ENCODE results near the gene EXOC6B.

Gene EXOC6B

GRCh38 chr2:72176281-72176680 lies 649.6 kb downstream of the EXOC6B start:
- no peak for TF ChIP-seq ZNF274 (IDR thresholded peaks at IDR 0.05; ENCODE audit: low read depth, low read length)

GRCh38 chr2:72175636-72176035 lies 650.2 kb downstream of the EXOC6B start:
- H3K4me3 ChIP-seq (ENCODE audit: low read length) = no peak overlapping the region
- TF ChIP-seq ZNF274 (IDR thresholded peaks at IDR 0.05; ENCODE audit: low read depth, low read length) = no peak

More at GRCh38 chr2:72176281-72176680, 649.6 kb downstream of the EXOC6B start:
- no peak overlapping the region for H3K4me3 ChIP-seq (ENCODE audit: low read length)

- TF ChIP-seq ZNF274 (IDR thresholded peaks at IDR 0.05; ENCODE audit: low read depth, low read length) = no peak
Measured at GRCh38 chr2:72173640-72174321, 652.1 kb downstream of the EXOC6B start.

GRCh38 chr2:72172478-72172877 lies 653.4 kb downstream of the EXOC6B start:
- TF ChIP-seq ZNF274 (IDR thresholded peaks at IDR 0.05; ENCODE audit: low read depth, low read length) = no peak
- no peak overlapping the region for H3K4me3 ChIP-seq (ENCODE audit: low read length)

More at GRCh38 chr2:72173640-72174321, 652.1 kb downstream of the EXOC6B start:
- no peak overlapping the region for H3K4me3 ChIP-seq (ENCODE audit: low read length)

GRCh38 chr2:72166279-72166678 lies 659.6 kb downstream of the EXOC6B start:
- no peak overlapping the region for H3K4me3 ChIP-seq (ENCODE audit: low read length)
- no peak for TF ChIP-seq ZNF274 (IDR thresholded peaks at IDR 0.05; ENCODE audit: low read depth, low read length)

- no peak for TF ChIP-seq ZNF274 (IDR thresholded peaks at IDR 0.05; ENCODE audit: low read depth, low read length)
- H3K4me3 ChIP-seq (ENCODE audit: low read length) = no peak overlapping the region
Measured at GRCh38 chr2:72165792-72166191, 660.0 kb downstream of the EXOC6B start.

- TF ChIP-seq ZNF274 (IDR thresholded peaks at IDR 0.05; ENCODE audit: low read depth, low read length) = no peak
Measured at GRCh38 chr2:72162574-72162973, 663.3 kb downstream of the EXOC6B start.

GRCh38 chr2:72159211-72159993 lies 666.4 kb downstream of the EXOC6B start:
- TF ChIP-seq ZNF274 (IDR thresholded peaks at IDR 0.05; ENCODE audit: low read depth, low read length) = no peak
- H3K4me3 ChIP-seq (ENCODE audit: low read length) = no peak overlapping the region

More at GRCh38 chr2:72162574-72162973, 663.3 kb downstream of the EXOC6B start:
- H3K4me3 ChIP-seq (ENCODE audit: low read length) = no peak overlapping the region

- no peak for TF ChIP-seq ZNF274 (IDR thresholded peaks at IDR 0.05; ENCODE audit: low read depth, low read length)
- H3K4me3 ChIP-seq (ENCODE audit: low read length) = no peak overlapping the region
Measured at GRCh38 chr2:72157871-72158771, 667.7 kb downstream of the EXOC6B start.

- no peak for TF ChIP-seq ZNF274 (IDR thresholded peaks at IDR 0.05; ENCODE audit: low read depth, low read length)
- no peak overlapping the region for H3K4me3 ChIP-seq (ENCODE audit: low read length)
Measured at GRCh38 chr2:72156872-72157271, 669.0 kb downstream of the EXOC6B start.

- H3K4me3 ChIP-seq (ENCODE audit: low read length) = no peak overlapping the region
- TF ChIP-seq ZNF274 (IDR thresholded peaks at IDR 0.05; ENCODE audit: low read depth, low read length) = no peak
Measured at GRCh38 chr2:72155737-72156136, 670.1 kb downstream of the EXOC6B start.

GRCh38 chr2:72155151-72155550 lies 670.7 kb downstream of the EXOC6B start:
- H3K4me3 ChIP-seq (ENCODE audit: low read length) = no peak overlapping the region
- no peak for TF ChIP-seq ZNF274 (IDR thresholded peaks at IDR 0.05; ENCODE audit: low read depth, low read length)

- H3K4me3 ChIP-seq (ENCODE audit: low read length) = no peak overlapping the region
- no peak for TF ChIP-seq ZNF274 (IDR thresholded peaks at IDR 0.05; ENCODE audit: low read depth, low read length)
Measured at GRCh38 chr2:72154386-72154975, 671.4 kb downstream of the EXOC6B start.

- no peak overlapping the region for H3K4me3 ChIP-seq (ENCODE audit: low read length)
- no peak for TF ChIP-seq ZNF274 (IDR thresholded peaks at IDR 0.05; ENCODE audit: low read depth, low read length)
Measured at GRCh38 chr2:72153924-72154323, 671.9 kb downstream of the EXOC6B start.
